HG03520 (cell line): ENCODE measurements around the gene MBLAC1.

Source experiments
- ATAC-seq: cut with Tn5 transposase; IDR thresholded peaks from one replicate; pipeline ENCODE4 v1.9.1; 2021; ENCODE audit warnings: mild to moderate bottlenecking, moderate library complexity; ENCODE audit not compliant: unreplicated experiment

MBLAC1 gene

DNA sequence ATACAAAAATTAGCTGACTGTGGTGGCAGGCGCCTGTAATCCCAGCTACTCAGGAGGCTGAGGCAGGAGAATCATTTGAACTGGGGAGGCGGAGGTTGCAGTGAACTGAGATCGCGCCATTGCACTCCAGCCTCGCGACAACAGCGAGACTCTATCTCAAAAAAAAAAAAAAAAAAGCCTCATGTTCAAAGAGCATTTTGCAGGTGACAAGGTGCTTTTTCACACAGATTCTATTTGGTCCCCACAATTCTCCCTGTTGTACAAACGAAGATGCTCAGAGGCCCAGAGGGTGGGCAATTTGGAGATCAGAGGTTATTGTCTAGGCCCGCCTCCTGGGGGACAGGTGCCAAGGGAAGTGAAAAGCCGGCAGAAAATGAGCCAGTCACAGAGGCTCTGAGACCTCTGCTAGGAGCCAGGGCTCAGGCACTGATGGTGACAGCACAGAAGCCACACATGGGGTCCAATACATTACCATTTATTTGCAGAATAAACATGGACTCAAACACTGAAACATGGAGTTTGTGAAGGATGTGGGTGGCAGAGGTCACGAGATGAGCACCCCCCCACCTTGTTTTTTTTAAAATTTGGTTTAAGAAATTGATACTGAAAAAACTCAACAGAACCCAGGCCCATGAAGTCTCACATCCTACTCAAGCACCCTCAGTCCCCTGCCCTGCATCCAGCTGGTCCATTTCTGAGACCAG lies 42.5 kb downstream of the MBLAC1 start:
- no peak for ATAC-seq

DNA sequence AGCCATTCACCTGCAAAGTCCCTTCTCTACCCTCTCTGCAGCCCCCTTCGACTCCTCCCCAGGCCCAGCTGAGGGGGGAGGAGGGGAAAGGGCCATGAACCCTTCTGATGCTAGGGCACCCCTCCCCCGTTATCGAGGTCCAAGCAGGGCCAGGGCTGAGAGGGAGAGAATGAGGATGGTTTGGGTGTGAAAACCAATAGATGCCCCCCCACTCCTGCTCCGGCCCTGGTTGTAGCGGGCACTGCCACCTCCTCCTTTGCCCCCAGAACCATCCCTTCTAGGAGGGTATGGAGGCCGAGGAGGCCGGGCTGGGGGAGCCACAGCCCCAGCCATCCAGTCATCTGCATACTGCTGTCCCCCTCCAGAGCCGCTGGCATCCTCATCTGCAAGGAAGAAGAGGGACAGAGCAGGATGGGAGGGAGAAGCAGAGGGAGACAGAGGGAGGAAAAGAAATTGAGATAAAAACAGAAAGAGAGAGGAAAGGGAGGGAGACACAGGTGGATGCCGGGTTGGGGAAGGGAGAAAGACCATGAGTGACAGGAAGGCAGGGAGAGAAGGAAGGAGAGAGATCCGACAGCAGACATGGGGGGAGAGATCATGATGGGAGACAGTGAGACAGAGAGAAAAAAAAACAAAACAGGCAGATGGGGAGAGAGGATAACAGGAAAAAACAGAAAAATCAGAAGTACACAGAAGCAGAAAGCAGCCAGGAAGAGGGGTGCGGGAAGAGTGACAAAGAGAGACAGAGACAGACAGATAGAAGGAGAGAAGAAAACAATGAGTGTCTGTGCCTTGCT lies 43.5 kb downstream of the MBLAC1 start:
- ATAC-seq: no peak

DNA sequence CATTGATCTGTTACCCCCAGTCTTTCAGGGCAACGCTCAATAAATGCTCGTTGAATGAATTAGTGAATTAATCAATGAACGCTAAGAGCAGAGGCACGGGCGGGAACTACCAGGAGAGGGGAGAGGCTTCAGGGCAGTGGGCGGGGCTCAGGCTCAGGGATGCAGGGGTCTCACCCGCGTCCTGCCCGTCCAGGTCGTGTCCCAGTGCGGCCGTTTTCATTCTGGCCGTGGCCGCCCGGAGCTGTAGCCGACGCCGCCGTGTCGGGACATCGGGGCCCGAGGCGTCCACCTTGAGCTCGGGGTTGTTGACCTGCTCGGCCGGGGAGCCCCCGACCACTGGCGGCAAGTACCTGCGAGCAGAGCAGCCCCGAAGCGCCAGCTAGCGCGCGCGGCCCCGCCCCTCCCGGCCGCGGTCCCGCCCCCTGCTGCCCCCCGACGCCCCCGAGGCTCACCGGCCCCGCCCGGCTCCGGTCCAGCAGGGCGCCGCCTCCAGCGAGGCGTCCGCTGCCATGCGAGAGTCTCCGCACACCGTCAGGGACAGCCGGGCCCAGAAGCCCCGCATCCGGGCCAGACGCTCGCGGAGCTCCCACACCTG lies 44.4 kb downstream of the MBLAC1 start:
- ATAC-seq: no peak

DNA sequence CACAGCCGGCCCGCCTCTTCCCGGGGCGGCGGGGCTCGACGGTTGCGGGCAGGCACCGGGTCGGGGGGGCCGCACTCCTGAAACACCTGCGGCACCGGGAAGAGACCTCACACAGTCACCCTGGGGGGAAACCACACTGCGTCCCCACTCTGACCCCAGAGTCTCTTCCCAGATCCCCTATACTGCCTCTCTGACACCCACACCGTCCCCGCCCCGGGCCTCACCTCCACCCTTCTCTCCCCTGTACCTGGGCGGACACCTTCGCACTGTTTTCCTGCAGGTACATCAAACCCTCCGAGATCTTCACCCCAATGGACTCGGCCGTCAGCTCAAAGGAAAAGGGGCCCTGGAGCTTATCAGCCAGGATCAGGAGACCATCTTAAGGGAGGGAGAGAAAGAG lies 45.1 kb downstream of the MBLAC1 start:
- ATAC-seq: no peak

DNA sequence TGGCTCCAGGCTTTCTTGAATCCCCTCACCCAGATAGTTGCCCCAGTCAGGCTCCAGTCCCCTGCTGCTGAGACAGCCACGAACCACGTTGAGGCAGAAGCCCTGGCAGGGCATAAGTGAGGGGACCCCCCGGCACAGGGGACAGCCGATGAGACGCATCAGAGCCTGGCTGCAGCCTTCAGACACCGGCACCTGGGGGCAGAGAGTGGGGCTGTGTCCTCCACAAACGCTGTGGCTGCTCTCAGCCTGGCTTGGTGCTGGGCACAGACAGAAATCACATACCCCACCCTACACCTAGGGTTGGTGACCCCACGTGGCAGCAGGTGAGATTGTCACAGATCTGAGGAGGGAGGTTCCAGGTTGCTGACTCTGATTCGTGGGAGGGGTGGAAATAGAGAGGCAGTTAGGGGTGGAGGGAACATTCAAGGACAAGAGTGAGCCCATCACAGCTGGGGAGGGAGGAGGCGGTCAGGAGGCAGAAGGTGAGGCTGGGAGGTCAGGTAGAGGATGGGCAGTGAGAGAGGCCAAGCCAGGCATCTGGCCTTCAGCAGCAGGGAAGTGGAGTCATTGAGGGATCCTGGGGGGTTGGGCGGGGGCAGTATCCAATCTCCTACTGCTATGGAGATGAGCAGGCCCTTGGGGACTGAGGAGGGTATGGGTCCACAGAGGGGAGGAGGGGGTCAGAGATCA lies 47.2 kb downstream of the MBLAC1 start:
- no peak for ATAC-seq

DNA sequence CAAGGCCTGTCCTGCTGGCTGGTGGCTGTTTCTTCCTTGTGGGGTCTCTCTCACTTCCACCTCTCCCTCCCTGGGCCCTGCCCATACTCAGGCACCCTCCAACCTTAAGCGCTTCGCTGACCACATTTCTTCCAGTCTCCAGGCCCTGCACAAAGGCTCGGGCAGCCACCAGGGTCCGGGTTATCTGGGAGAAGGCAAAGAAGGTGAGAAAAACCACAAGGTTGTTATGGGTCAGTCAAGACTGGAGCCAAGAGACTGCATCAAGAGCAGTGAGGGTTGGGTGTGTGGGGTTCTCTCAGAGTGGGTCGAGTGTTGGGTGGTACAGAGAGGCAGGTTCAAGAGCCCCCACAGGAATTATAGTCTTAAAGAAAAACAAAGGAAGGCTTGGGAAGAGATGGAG lies 47.8 kb downstream of the MBLAC1 start:
- ATAC-seq: no peak

DNA sequence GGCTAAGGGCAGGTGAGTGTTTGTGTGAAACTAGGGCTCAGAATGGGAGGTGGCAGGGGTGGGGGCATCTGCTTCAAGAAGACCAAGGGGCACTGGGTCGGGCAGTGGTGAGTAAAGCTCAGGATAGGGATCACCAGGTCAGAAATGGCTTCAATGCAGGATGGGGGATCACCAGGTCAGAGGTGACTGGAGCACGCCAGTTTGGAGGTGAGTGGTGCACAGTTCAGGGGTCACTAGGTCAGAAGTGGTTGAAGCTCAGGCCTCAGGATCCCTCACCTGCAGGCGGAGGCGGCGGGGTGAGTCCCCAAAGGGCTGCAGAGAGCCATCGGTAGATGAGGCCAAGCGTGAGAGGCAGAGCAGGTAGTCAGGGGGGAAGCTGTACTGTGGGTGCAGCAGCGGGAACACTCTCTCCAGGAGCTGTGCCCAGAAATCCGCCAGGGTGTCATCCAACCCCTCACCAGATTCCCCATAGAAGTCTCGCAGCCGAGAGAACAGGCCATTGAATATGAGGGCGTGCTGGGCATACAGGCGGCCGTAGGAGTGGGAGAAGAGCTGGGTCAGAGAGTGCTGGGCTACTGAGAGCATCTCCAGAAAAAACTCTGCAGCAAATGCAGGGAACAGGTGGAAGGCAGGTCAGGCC lies 48.6 kb downstream of the MBLAC1 start:
- ATAC-seq: no peak

DNA sequence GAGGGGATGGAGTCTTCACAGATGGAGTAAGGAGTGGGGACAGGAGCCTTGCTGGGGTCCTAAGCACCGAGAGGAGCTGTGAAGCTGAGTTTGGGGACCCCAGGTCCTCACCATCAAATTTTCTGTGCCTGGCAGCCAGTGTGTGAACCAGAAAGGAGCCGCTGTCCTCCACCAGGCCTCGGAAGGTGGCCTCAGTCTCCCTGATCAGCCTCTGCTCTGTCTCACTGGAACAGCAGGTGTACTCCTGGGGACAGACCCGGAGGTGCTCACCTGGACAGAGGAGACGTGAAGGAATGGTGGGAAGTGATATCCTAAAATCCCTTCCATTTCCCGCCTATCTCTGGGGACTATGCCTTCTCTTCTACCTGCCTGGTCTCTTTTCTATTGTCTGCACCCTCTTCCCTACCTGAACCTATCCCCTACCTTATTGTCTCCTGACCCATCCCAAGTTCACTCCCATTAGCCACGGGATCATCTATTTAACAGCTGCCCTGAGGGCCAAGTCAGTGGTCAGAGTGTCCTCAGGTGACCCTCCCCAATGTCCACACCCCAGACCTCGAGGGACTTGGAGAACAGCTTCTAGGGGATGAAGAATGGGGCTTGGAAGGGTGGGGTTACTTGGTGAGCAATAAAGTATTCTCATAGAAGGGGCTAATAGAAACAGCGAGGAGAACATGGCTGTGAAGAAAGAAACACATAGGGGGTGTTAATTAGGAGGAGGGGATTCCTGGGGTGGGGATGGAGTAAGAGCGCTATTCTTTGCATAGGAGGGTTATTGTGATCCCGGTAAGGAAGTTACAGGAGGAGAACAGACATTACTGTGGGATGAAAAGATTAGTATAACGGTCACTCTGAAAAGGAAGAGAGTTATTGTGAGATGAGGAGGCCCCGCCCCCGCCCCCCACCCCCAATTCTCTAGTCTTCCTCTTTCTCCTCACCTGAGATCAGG lies 49.6 kb downstream of the MBLAC1 start:
- no peak for ATAC-seq

DNA sequence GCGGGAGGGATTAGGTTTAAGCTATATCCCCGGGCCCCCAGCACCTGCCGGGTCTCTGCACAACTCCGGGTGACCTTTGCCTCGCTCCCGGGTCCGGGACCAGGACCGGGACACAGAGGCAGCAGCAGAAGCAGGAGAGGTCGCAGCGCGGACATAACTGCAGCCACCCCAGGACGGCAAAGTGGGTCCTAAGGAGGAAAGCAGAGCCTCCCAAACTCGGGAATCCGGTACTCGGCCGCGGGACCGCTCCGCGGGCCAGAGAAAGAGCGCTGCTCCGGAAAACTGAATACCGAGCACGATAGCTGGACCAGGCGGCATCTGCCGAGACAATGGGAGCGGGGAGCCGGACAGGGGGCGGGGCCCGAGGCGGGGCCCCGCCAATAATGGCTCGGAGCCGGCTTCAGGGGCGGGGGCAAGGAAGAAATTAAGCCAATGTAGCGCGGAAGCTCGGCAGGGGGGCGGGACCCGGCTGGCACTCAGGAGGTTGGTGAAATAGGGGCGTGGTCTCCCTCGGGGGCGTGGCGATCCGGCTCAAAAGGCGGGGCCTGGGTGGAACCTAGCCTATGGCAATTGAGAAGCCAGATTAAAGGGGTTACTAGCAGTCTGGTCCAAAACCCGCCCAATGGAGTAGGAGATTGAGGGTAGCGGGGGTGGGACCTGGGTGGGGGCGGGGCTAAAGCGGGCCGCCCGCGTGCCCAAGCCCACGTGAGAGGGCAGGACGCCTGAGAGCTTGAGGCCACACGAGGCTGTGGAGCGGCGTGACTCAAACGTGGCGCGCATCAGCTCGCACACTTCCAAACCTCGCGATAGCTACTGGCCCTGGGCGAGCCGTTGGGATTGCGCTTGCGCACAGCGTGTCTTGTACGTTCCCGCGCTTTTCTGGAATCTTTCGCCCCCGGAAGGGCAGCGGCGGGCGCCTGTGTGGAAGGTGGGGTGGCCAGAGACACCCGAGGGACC lies 50.6 kb downstream of the MBLAC1 start, which contains the start of the genes GPC2 and STAG3:
TSS of gene GPC2 (minus strand) at position 337 of the 957 bp plus-strand sequence. CDS start at position 155, 182 bp downstream.
TSS of gene STAG3 (plus strand) at position 874 of the 957 bp plus-strand sequence. CDS start 2,639 bp downstream, outside the sequence.
- ATAC-seq: peak; percentile 76
